Breast epithelium (tissue), 3 donors: ENCODE results near the gene STRADA.

Source experiments
- POLR2A ChIP-seq: fragments of 450-650 bp; IDR thresholded peaks from one replicate; pipeline ENCODE4 v1.6.1; 2016; ENCODE audit warnings: antibody characterized with exemption, mild to moderate bottlenecking, moderate library complexity
- POLR2AphosphoS5 ChIP-seq, 3 donors: sonication (generic); formaldehyde crosslinking; IDR thresholded peaks; one replicate each; pipeline ENCODE4 v1.6.1; 2017; ENCODE audit warnings: antibody characterized with exemption in 3 of 3
- TF ChIP-seq, protein P1 (sequence below), 3 donors: fragments of 450-650 bp; IDR thresholded peaks; one replicate each; pipeline ENCODE4 v1.5.1; 2016 to 2017; ENCODE audit warnings: antibody characterized with exemption in 3 of 3, mild to moderate bottlenecking in 3 of 3, moderate library complexity in 3 of 3

DNA sequence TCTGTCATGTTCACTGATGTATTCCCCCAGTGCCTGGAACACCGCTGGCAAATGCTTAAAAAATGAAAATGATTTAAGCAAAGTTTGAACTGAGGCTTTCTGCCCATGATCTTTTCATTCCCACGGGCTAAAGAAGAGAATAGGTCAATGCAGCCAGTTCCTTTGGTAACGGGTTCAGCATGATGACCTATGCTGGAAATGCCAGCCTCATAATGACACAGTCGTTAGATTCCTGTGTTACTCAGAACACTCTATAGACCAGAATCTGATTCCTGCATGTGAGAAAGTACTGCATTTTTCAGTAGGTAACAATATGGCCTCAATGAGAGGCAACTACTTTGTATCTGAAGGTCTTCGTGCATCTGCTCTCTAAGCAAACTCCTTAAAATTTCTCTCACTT lies 22.6 kb downstream of the STRADA start:
- TF ChIP-seq, protein P1, sequence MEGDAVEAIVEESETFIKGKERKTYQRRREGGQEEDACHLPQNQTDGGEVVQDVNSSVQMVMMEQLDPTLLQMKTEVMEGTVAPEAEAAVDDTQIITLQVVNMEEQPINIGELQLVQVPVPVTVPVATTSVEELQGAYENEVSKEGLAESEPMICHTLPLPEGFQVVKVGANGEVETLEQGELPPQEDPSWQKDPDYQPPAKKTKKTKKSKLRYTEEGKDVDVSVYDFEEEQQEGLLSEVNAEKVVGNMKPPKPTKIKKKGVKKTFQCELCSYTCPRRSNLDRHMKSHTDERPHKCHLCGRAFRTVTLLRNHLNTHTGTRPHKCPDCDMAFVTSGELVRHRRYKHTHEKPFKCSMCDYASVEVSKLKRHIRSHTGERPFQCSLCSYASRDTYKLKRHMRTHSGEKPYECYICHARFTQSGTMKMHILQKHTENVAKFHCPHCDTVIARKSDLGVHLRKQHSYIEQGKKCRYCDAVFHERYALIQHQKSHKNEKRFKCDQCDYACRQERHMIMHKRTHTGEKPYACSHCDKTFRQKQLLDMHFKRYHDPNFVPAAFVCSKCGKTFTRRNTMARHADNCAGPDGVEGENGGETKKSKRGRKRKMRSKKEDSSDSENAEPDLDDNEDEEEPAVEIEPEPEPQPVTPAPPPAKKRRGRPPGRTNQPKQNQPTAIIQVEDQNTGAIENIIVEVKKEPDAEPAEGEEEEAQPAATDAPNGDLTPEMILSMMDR (IDR thresholded peaks at IDR 0.05) = no peak
- TF ChIP-seq POLR2A (no peak), POLR2AphosphoS5 (IDR thresholded peaks at IDR 0.05) (no peak)
